Mesenteric fat pad (tissue), 1 donor: ENCODE measurements around the gene RFXANK. TPM values are rescaled to one million over a fixed set of nuclear protein-coding genes. Genes with fewer than 3 reads are reported as not detected.
"Not testable (repeated sequence)": the region's sequence is repeated elsewhere in the genome, so short reads cannot be mapped to it uniquely, and the experiment has no call there.

Experiments
- DNase-seq: peaks from one replicate; pipeline ENCODE4 v3.0.0-alpha.2; 2020; ENCODE audit warnings: low spot score
- total RNA-seq: library from RNA; stranded (reverse); fragmentation: NEBNext Ultra II Directional; extraction: Animal tissue kit (Norgen Biotek cat#: 25700); gene quantifications from one replicate; pipeline ENCODE4 v1.2.1, GENCODE V29; 2021
- donor health status: DM: yes; HTN: yes; CAD: no.

Gene RFXANK
- total RNA-seq, 1 donor from 2014 or later, result 51.1 TPM

- DNase-seq, result peak; percentile 91
Observed at GRCh38 chr19:19170053-19170872, 21.8 kb upstream of the RFXANK start, which contains the start of gene MEF2B. Gene MEF2B (minus strand): TSS chr19:19170263. CDS start chr19:19150735, 19,528 bp downstream.

- no peak for DNase-seq
Observed at GRCh38 chr19:19170873-19171672, 21.0 kb upstream of the RFXANK start.

DNA sequence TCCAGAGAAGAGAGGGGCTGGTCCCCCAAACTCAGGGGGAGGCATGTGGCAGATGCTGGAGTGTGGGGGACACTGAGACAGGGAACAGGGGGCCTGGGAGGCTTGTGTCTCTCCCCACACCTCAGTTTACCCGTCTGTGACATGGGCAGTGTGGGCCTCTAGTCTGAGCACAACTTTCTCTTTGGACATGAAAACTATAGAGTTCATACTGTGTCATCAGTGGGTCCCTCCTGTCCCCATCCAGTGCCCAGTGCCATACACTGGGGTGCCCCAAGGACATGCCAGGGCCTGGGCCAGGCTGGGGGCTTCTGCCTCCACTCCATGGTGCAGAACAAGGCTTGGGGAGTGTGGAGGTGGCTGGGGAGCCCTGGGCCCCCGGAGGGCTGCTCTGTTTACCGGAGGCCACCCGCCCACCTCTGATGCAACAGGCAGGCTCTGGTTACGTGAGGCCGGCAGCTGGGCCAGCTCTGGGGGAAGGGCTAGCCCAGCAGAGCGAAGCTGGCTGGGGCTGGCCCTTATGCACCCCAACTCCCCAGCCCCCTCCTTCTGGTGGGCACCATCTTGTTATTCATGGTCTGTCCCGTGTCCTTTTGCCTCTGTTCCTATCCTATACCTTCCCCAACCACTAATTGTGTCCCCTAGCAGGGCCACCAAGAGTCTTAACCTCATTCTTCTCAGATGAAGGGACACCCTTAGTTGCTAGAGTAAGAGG, 20.1 kb upstream of the RFXANK start:
- no peak for DNase-seq

DNA sequence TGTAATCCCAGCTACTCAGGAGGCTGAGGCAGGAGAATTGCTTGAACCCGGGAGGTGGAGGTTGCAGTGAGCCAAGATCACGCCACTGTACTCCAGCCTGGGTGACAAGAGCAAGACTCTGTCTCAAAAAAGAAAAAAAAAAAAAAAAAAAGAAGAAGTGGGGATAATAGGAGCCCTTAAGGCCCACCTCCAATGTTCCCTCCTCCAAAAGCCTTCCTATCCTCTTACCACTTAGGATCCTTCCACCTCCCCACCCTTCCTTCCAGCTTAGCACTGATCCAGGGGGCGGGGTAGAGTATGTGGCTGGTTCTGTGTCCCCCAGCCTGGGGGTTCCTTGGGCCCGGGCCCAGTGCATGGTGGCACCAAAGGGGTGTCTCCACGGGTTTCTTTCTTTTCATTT, 18.8 kb upstream of the RFXANK start:
- DNase-seq, result not testable (repeated sequence)

DNA sequence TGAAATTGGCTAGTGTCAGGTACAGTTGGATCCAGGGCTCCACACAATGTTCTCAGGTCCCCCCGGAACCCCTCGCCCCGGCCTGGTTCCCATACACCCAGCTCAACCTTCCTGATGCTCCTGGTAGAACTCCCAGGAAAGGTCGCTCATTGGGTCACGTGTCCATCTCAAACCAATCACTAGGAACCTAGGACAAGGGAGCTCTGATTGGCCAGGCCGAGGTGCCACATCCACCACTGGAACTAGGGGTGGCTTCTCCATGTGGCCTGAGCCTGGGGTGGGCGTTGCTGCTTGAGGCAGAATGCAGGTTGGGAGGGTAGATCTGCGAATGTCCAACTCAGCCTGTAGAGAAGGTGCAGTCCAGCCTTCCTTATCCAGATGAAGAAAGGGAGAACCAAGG, 15.1 kb upstream of the RFXANK start:
- no peak for DNase-seq

DNA sequence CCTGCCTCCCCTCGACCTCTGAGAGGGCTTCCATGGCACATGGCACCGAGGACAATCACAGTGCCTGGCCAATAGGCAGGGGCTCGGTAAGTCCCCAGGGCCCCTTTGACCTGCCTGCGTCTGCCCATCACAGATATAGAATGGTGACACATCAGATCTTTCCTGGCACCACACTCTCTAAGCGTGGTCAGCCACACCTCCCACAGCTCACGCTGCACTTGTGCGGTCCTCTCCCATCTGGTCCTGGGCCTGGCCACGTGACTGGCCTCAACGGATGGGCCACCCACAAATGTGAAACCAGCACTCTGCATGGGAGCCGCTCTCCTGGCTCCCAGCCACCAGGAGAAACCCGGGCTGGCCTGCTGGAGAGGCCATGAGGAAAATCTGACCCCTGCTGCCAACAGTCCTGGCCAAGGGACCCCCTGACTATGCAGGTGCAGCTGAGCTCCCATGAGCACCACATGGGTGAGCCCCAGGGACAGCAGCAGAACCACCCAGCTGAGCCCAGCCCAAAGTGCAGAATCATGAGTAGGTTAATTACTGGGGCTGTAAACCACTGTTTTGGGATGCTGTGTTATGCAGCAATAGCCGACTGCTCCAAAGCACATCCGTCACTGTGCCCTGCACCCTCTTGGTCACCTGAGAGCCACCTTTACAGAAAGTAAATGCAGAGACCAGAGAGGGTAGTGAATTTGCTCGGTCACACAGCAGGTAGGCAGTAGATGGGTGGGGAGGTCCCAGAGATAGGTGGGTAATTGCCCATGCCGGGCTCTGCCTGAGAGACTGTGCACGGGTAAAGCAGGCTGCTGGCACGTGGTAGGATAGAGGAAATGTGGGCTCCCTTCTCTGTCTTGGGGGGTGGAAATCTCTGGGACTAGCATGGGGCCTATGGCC, 12.3 kb upstream of the RFXANK start:
- no peak for DNase-seq

DNA sequence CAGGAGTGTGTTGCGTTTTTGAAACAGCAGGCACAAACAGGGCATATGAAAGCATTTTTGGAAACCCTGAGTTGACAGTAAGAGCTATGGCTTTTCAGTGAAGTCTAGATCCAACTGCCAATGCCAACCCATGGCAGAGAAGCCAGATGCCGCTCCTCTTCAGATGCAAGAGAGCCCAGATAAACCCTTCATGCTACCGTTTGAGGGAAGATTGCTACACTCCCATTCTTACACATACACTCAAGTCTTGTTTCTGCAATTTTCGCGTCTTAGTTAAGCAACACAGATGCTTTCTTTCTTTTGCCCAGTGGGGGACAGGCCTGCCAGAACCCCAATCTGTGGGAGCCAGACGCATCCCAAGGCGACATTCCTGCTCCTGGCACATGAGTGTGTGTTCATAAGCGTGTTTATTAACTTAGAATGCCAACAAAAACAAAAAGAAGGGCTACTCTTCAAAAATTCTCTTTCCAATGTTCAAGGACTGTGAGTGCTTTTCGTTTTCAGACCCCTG, 10.5 kb upstream of the RFXANK start:
- no peak for DNase-seq

- no peak for DNase-seq
Observed at GRCh38 chr19:19185853-19186740, 6.0 kb upstream of the RFXANK start.

DNA sequence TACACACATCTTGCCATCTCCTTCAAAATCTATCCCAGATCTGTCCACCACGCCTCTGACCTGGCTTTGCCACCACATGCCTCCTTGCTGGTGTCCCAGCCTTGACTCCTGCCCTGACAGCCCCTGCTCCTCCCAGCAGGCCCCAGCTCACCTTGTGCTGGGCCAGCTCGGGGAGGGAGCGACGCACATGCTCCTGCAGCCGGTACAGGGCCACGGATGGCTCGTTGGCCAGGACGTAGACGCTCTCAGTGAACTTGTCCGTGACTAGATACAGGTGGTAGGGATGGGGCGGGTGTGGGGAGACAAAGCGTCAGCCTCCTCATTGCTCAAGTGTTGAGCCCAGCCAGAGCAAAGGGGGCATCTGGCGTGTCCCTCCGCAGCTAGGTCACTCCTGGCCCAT, 5.3 kb upstream of the RFXANK start:
- no peak for DNase-seq

DNA sequence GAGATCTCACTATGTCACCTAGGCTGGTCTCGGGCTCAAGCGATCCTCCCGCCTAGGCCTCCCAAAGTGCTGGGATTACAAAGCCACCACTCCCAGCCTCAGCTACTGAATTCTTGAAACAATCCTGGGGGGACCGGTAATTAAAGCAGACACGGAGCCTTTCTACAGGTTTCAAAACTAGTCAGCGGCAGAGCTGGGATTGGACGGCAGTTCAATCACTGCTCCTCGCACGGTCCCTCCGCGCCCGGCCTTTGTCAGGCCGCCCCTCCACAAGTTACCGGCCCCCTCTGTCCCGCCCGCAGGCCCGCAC, 335 bp upstream of the RFXANK start:
- DNase-seq, result no peak

- DNase-seq, result no peak
Observed at GRCh38 chr19:19192910-19193423, 909 bp downstream of the RFXANK start.

GRCh38 chr19:19193926-19194325, 1.9 kb downstream of the RFXANK start:
- DNase-seq, result no peak

- no peak for DNase-seq
Observed at GRCh38 chr19:19201697-19202630, 9.9 kb downstream of the RFXANK start.

DNA sequence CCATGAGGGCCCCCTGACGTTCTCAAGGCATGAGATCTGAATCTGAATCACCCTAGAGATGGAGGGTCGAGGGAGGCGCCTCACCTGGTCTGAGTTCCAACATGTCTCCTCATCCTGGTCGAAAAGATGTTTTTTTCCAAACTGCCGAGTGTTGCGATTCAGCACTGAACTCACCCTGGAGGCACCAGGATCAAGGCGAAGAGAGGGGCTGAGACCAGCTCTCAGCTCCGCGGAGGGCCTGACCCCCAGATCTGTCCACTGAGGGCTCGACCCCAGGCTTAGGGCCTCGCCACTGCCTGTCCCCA, 10.6 kb downstream of the RFXANK start:
- DNase-seq, result no peak

GRCh38 chr19:19203012-19203856, 11.2 kb downstream of the RFXANK start, which contains the start of gene NR2C2AP:
Gene NR2C2AP (minus strand): TSS chr19:19203414. CDS start chr19:19203060, 354 bp downstream.
- peak; percentile 96 for DNase-seq

DNA sequence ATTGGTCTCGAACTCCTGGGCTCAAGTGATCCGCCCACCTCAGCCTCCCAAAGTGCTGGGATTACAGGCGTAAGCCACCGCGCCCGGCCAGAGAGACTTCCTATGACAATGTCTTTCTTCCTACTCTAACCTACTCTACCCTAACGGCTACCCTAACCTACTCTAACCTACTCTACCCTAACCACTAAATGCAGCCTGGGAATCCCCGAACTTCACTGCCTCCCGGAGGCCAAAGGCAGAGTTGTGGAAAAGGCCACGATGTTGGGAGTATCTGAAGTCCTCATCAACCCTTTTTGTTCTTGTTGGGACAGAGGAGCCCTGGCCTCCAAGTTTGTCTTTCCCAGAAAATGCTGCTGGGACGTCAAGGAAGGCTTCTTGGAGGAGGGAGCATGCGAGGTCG, 12.1 kb downstream of the RFXANK start:
- DNase-seq, result no peak
